NCI-H2227 (cell line): ENCODE data around the gene FKBP5.
A peak's percentile ranks its signal among the peaks of the same experiment; 100 is the strongest.

Experiments
- DNase-seq: peaks from one replicate; lab custom pipeline; 2025; ENCODE audit not compliant: unreplicated experiment; lab: John Stamatoyannopoulos, UW

FKBP5 gene

DNA sequence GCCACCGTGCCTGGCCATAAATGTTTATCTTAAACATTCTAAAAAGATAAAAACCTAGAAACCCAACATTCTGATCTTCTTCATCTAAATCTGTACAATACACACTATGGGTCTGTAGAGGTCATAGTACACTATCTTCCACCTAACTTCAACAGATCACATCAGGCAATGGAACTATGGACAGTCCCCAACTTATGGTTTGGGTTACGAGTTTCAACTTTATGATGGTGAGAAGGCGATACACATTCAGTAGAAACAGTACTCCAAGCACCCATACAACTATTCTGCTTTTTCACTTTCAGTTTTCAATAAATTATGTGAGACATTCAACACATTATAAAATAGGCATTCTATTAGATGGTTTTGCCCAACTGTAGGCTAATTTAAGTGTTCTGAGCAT is 23.1 kb downstream of the FKBP5 start:
- no peak for DNase-seq

GRCh38 chr6:35664945-35665344 is 23.8 kb downstream of the FKBP5 start:
- DNase-seq, result no peak

- no peak for DNase-seq
Observed at GRCh38 chr6:35663447-35664235, 25.1 kb downstream of the FKBP5 start.

- peak; percentile 35 for DNase-seq
Observed at GRCh38 chr6:35662999-35663398, 25.7 kb downstream of the FKBP5 start.

DNA sequence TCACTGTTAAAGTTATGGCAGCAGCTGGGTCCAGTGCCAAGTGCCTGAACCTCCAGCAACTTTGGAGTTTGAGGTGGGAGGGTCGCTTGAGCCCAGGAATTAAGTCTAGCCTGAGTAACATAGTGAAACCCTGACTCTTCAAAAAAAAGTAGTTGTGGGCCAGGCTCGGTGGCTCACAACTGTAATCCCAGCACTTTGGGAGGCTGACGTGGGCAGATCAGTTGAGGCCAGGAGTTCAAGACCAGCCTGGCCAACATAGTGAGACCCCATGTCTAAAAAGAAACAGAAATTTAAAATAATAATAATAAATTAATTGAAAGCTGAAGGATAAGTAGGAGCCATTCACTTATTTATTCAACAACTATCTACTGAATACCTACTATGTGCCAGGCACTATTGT is 33.8 kb downstream of the FKBP5 start:
- DNase-seq, result no peak

DNA sequence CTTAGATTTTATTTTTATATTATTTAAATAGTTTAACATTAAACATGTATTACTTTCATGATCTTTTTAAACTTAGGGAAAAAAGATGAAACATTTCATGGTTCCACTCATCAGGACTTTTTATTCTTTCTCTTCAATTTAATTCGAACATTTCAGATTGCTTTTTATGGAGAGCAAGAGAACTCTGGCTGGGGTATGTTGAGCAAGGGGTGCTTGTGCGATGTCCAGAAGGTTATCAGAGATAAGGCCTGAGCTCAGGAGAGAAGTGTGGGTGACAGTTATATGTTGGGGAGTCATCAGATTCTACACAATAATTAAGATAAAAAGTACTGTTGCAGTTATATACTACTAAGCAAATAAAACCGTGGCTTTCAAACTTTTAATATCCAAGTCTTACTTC is 37.5 kb downstream of the FKBP5 start:
- DNase-seq, result no peak

DNA sequence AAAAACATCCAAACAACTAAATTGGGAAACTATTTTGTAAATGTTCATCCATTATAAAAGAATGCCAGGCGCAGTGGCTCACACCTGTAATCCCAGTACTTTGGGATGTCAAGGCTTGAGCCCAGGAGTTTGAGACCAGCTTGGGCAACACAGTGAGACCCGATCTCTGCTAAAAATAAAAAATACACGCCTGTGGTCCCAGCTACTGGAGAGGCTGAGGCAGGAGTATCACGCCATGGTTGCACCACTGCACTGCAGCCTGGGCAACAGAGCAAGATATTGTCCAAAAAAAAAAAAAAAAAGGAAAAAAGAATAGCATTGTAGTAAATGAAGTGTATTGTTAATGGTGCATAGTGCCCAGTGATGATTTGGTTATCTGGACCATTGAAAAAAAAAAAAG is 38.7 kb downstream of the FKBP5 start:
- no peak for DNase-seq

DNA sequence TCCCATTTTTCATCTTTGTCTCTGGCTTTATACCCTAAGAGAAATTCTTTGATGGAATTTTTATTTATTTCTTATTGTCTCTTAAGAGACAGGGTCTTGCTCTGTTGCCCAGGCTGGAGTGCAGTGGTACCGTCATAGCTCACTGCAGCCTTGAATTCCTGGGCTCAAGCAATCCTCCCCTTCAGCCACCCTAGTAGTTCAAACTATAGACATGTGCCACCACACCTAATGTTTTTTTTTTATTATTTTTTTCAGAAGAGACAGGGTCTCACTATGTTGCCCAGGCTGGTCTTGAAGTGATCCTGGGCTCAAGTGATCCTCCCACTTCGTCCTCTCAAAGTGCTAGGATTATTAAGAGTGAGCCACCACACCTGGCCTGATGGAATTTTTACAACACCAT is 40.5 kb downstream of the FKBP5 start:
- no peak for DNase-seq

DNA sequence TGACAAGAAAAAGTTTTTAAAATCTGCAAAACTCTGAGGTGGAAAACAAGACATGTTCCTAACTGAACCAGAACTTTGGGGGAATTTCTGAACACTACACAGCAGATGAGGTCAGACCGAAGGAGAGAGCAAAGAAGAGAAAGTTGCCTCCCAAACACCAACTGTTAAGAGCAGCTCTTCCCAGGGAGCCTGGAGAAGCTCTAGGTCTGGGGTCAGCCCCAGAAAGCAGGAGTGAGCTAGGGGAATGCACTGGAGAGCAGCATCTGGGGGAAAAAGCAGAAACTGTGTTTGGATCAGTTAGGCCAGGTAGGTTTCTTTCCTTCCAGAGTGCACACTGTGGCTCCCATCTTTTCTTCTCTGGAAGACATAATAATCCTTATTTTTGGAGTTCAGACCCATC is 41.3 kb downstream of the FKBP5 start:
- DNase-seq, result no peak

GRCh38 chr6:35643162-35643535 is 45.6 kb downstream of the FKBP5 start:
- no peak for DNase-seq

- no peak for DNase-seq
Observed at GRCh38 chr6:35642471-35643161, 46.1 kb downstream of the FKBP5 start.

DNA sequence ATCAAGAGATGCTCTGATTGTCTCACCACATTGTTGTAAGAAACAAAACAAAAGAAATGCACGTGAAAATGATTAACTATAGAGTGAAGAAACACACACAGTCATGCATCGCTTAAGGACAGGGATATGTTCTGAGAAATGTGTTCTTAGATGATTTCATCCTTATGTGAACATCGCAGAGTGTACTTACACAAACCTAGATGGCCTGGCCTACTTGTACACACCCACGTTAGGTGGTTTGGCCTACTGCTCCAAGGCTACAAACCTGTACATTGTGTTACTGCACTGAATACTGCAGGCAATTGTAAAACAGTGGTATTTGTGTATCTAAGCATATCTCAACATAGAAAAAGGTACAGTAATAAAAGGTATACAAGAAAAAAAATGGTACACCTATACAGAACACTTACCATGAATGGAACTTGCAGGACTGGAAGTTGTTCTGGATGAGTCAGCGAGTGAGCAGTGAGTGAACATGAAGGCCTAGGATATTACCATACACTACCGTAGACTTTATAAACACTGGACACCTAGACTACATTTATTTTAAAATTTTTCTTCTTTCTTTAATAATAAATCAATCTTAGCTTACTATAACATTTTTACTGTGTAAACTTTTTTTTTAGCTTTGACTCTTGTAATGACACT is 48.6 kb downstream of the FKBP5 start:
- DNase-seq, result no peak

GRCh38 chr6:35638679-35639078 is 50.0 kb downstream of the FKBP5 start:
- no peak for DNase-seq

DNA sequence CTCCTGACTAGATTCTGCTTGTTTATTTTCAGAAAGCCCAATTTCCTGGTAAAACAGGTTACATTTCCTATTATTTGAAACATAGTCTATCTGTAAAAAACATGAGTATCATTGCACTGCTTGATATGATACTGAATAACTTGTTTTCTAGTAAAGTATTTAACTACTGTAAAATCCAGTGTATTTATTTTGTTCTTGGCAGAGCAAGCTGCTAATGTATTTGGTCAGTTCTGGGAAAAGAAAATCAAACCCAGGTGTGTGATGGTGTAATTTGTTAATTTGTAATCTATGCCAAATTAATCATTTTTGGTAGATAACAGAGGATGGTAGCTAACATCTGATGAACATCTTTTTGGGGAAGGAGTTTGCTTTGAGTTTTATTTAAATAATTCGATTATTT is 50.8 kb downstream of the FKBP5 start:
- no peak for DNase-seq

GRCh38 chr6:35635601-35636597 is 52.8 kb downstream of the FKBP5 start:
- DNase-seq, result no peak

DNA sequence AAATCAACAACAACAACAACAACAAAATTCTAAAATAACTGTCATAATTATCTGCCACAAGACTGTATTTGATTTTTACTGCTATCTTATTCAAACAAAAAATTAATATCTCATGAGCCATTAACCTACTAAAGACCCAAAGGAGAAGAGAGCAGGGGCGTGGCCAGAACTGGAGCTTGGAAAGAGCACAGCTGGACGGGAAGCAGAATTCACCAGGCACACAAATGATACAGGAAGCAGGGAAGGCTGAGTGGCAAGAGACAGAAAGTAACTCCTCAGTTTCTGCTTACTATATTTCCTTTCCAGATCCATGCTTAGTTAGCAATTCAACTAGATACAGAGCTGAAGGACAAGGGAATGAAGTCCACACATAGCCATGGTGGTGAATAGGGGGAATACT is 54.4 kb downstream of the FKBP5 start:
- no peak for DNase-seq

- DNase-seq, result no peak
Observed at GRCh38 chr6:35633579-35634089, 55.1 kb downstream of the FKBP5 start.

GRCh38 chr6:35629876-35630378 is 58.8 kb downstream of the FKBP5 start:
- DNase-seq, result no peak

DNA sequence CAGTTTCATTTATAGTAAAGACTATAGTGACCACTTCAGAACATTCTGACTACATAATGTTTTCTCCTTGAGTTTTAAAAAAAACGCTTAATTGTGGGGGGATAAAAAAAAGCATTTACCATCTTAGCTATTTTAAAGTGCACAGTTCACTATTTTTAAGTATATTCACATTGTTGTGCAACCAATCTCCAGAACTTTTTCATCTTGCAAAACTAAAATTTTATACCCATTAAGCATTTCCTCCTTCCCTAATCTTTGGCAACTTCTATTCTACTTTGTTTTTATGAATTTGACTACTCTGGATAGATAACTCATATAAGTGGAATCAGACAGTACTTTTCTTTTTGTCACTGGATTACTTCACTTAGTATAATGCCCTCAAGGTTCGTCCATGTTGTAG is 62.3 kb downstream of the FKBP5 start:
- no peak for DNase-seq

DNA sequence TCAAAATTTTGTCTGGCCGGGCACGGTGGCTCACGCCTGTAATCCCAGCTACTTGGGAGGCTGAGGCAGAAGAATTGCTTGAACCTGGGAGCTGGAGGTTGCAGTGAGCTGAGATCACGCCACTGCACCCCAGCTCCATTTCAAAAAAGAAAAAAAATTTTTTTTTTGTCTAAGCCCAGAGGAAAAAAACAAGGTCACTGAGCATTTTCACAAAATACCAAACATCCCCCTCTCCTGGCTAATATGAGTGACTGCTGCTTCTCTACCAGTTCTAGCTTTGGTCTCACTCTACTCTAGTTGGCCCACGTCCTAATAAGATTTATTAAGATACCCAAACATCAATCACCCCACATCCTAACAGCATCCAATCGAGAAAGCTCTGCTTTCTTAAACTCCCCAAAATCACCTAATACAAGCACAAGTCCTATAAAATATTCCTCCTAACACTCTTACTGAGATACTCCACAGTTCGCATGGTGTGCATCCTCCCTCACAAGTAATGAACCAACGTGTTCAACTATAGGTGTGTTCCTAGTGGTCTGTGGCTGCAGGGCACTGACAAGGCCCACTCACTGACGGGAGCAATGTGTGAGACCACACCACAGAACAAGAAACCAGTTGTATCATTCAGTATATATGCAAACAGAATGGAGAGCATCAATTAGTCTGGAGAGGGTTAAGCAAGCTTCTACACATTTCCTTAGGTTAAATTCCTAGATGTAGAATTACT is 64.2 kb downstream of the FKBP5 start:
- no peak for DNase-seq
